Measurements from ENCODE around the gene ELMO2.

The ELMO2 gene

GRCh38 chr20:46343348-46343974, 63.0 kb downstream of the ELMO2 start:
- DNase-seq, result no peak
- Mint-ChIP-seq H3K27ac (no peak overlapping the region), H3K4me3 (peak overlapping the region; percentile 21), H3K9me3 (no peaks in the 10 kb centered on the region), H3K4me1 (ENCODE audit: low read depth) (peaks cover 21% of the 10 kb centered on the region), H3K27me3 (peaks cover 32% of the 10 kb centered on the region), H3K36me3 (ENCODE audit: low read depth) (peaks cover 18% of the 10 kb centered on the region)

DNA sequence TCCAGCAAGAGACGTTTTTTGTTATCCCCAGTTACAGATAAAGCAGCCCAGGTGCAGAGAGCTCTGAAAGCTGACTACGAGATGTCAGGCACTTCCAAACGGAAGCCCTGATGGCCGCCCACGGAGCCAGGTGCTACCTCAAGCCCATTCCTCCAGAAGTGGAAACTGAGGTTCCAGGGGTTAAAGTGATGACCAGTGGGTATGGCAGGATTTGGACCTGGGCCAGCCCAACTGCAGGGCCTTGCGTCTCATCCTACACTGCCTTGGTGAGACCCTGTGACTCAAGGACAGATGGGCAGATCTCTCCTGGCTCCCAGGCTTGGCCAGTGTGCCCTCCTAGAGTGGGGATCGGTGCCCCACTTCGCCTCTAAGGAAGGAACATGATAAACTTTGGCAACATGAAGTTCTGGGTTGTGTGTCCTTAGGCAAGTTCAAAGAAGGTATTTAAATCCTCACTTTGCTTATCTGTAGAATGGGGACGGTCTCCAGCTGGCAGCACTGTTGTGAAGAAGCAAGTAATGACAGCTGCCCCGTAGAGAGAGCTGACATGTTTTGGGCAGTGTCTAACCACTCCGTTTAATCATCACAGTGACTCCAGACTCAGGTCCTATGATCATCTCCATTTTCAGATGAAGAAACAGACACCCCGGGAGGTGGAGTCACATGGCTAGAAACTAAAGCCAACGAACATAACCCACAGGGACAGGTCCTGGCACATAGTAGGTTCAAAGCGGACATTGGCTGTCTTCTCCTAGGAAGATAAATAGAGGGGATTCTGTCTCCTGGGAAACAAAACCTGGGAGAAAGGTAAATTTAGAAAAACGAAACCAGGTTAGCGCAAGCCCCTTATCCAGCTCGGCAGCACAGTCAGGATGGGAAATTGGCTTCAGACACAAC, 63.7 kb downstream of the ELMO2 start:
- H3K4me3 Mint-ChIP-seq, result peak overlapping the region; percentile 21
- H3K27me3 Mint-ChIP-seq, result peaks cover 35% of the 10 kb centered on the region
- H3K4me1 Mint-ChIP-seq (ENCODE audit: low read depth), result peaks cover 21% of the 10 kb centered on the region
- no peaks in the 10 kb centered on the region for H3K9me3 Mint-ChIP-seq
- peaks cover 15% of the 10 kb centered on the region for H3K36me3 Mint-ChIP-seq (ENCODE audit: low read depth)
- no peak for DNase-seq
- H3K27ac Mint-ChIP-seq, result no peak overlapping the region

- H3K4me3 Mint-ChIP-seq, result no peak overlapping the region
- H3K9me3 Mint-ChIP-seq, result no peaks in the 10 kb centered on the region
- peaks cover 8% of the 10 kb centered on the region for H3K36me3 Mint-ChIP-seq (ENCODE audit: low read depth)
- no peak for DNase-seq
- peaks cover 42% of the 10 kb centered on the region for H3K27me3 Mint-ChIP-seq
- peaks cover 18% of the 10 kb centered on the region for H3K4me1 Mint-ChIP-seq (ENCODE audit: low read depth)
- no peak overlapping the region for H3K27ac Mint-ChIP-seq
These were observed 64.4 kb downstream of the ELMO2 start for GRCh38 chr20:46342010-46342378.

DNA sequence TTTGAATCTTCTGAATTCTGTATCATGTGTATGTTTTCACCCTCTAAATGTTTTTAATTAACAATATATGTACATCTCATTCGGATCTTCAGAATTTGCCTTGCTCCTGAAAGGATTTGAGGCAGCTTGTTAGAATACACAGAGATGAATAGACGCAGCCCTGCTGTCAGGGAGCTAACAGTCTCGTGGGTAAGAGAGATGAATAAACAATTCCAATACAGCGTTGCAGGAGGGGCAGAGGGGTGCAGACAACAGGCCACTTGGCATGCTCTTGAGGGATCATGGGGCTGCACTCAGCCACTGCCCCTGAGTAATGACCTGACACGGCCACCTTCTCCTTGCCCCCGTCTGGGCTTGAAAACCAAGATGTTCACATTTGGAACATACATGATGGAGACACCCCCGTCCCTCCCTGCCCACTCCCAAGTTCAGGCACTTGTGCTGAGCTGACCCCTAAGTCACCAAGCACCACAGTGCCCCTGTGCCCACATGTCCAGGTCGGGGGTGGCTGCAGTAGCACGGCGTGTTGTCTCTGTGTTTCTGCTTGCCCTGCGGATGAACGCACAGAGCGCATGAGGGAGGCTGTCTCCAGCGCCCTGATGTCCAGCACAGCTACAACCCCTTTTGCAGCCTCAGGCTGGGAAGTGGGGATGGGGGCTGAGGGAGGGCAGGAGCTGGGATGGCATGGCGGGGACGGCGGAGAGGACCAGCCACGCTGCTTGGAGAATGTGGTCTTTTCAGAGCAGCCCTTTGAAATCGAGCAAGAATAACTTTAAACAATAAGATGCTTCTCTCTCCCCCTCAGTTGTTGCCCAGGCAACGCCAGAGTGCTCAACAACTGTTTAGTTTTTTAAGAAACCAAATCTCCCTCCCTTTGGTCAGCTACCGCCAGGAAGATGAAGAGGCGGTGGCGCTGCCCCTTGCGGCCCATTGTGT, 65.1 kb downstream of the ELMO2 start:
- Mint-ChIP-seq H3K4me3 (no peak overlapping the region), H3K4me1 (ENCODE audit: low read depth) (peaks cover 16% of the 10 kb centered on the region), H3K9me3 (no peaks in the 10 kb centered on the region), H3K36me3 (ENCODE audit: low read depth) (peaks cover 5% of the 10 kb centered on the region), H3K27me3 (peaks cover 45% of the 10 kb centered on the region), H3K27ac (no peak overlapping the region)
- no peak for DNase-seq

- H3K27me3 Mint-ChIP-seq, result peaks cover 63% of the 10 kb centered on the region
These were observed 67.4 kb downstream of the ELMO2 start for GRCh38 chr20:46339037-46339436.

GRCh38 chr20:46336735-46337134, 69.7 kb downstream of the ELMO2 start:
- H3K9me3 Mint-ChIP-seq, result no peaks in the 10 kb centered on the region
- H3K27me3 Mint-ChIP-seq, result peaks cover 68% of the 10 kb centered on the region
- no peaks in the 10 kb centered on the region for H3K36me3 Mint-ChIP-seq (ENCODE audit: low read depth)
- no peaks in the 10 kb centered on the region for H3K4me1 Mint-ChIP-seq (ENCODE audit: low read depth)
- H3K27ac Mint-ChIP-seq, result no peak overlapping the region
- DNase-seq, result no peak
- H3K4me3 Mint-ChIP-seq, result no peak overlapping the region

More at GRCh38 chr20:46339037-46339436, 67.4 kb downstream of the ELMO2 start:
- Mint-ChIP-seq H3K4me3 (no peak overlapping the region), H3K27ac (no peak overlapping the region), H3K4me1 (ENCODE audit: low read depth) (peaks cover 16% of the 10 kb centered on the region), H3K9me3 (no peaks in the 10 kb centered on the region), H3K36me3 (ENCODE audit: low read depth) (no peaks in the 10 kb centered on the region)
- DNase-seq, result no peak

- no peak overlapping the region for H3K4me3 Mint-ChIP-seq
- no peaks in the 10 kb centered on the region for H3K4me1 Mint-ChIP-seq (ENCODE audit: low read depth)
- peaks cover 68% of the 10 kb centered on the region for H3K27me3 Mint-ChIP-seq
- no peak overlapping the region for H3K27ac Mint-ChIP-seq
- H3K36me3 Mint-ChIP-seq (ENCODE audit: low read depth), result no peaks in the 10 kb centered on the region
- DNase-seq, result no peak
- no peaks in the 10 kb centered on the region for H3K9me3 Mint-ChIP-seq
These were observed 72.0 kb downstream of the ELMO2 start for GRCh38 chr20:46334303-46334904.

DNA sequence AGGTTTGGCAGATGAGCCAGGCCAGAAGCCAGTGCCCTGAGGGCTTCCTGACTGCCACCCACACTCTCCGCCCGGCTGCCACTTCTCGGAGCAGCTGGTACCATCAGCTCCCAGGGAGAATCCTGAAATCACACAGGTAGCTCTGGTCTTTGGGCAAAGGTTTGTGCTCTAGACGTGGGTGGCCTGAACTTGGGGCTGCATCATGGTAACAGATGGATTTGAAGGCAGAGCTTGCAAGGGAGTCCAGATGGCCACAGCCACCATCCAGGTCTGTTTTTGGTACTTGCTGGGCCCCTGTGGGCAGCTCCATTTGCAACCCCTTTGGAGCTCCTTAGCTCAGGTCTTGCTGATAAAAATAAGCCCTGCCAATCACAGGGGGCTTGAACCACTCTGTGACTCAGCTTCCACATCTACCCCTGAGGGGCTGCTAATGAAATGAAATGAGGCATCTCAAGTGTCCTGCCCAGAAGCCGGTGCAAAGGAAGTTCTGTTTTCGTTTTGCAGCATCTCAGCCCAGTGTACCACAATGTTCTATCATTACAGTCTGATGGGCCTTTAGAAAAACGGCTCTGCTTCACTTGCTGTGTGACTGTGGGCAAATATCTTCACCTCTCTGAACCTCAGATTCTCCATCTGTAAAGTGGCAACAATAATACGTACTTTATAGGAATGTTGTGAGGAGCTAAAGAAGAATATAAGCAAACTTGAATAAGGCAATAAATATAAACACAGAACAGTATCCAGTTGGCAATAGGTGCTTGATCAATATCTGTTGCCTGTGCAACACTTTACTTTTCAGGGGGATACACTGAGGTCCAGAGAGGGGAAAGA, 73.0 kb downstream of the ELMO2 start:
- no peak overlapping the region for H3K4me3 Mint-ChIP-seq
- H3K36me3 Mint-ChIP-seq (ENCODE audit: low read depth), result no peaks in the 10 kb centered on the region
- H3K9me3 Mint-ChIP-seq, result no peaks in the 10 kb centered on the region
- no peak for DNase-seq
- H3K4me1 Mint-ChIP-seq (ENCODE audit: low read depth), result no peaks in the 10 kb centered on the region
- H3K27ac Mint-ChIP-seq, result no peak overlapping the region
- H3K27me3 Mint-ChIP-seq, result peaks cover 62% of the 10 kb centered on the region

- Mint-ChIP-seq H3K36me3 (ENCODE audit: low read depth) (no peaks in the 10 kb centered on the region), H3K27me3 (peaks cover 57% of the 10 kb centered on the region), H3K9me3 (no peaks in the 10 kb centered on the region), H3K4me3 (no peak overlapping the region), H3K27ac (no peak overlapping the region), H3K4me1 (ENCODE audit: low read depth) (no peaks in the 10 kb centered on the region)
- no peak for DNase-seq
These were observed 73.8 kb downstream of the ELMO2 start for GRCh38 chr20:46332373-46333160.

DNA sequence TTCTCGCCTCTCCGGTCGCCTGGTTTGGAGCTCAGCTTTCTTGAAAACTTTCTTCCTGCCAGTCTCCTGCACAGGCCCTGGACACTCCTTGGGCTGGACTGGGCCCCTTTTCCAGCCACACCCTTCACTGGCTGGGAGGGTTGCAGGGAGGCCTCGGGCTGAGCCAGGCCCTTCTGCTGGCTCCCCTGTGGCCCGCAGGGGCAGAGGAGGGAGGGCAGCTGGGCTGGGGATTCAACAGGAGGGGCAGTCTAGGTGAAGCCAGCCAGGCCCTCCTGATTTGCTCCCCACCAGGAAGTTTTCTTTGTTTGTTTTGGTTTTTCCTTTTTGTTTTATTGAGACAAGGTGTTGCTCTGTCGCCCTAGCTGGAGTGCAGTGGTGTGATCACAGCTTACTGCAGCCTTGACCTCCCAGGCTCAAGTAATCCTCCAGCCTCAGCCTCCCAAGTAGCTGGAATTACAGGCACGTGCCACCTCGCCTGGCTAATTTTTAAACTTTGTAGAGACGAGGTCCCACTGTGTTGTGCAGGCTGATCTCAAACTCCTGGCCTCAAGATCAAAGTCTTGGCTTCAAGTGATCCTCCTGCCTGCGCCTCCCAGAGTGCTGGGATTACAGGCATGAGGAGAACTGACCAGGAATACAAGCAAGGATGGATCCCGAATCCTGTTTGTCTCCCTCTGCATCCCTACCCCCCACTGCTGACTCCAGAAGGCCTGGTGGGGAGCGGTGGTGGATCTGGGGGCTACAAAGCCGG, 74.6 kb downstream of the ELMO2 start:
- no peak overlapping the region for H3K4me3 Mint-ChIP-seq

GRCh38 chr20:46330831-46331371, 75.5 kb downstream of the ELMO2 start:
- Mint-ChIP-seq H3K4me1 (ENCODE audit: low read depth) (no peaks in the 10 kb centered on the region), H3K9me3 (no peaks in the 10 kb centered on the region), H3K27ac (no peak overlapping the region), H3K27me3 (peaks cover 45% of the 10 kb centered on the region), H3K36me3 (ENCODE audit: low read depth) (no peaks in the 10 kb centered on the region), H3K4me3 (no peak overlapping the region)
- DNase-seq, result no peak

More for the DNA sequence above, 74.6 kb downstream of the ELMO2 start:
- H3K27ac Mint-ChIP-seq, result no peak overlapping the region
- peaks cover 52% of the 10 kb centered on the region for H3K27me3 Mint-ChIP-seq
- no peak for DNase-seq
- no peaks in the 10 kb centered on the region for H3K4me1 Mint-ChIP-seq (ENCODE audit: low read depth)
- H3K36me3 Mint-ChIP-seq (ENCODE audit: low read depth), result no peaks in the 10 kb centered on the region
- H3K9me3 Mint-ChIP-seq, result no peaks in the 10 kb centered on the region

DNA sequence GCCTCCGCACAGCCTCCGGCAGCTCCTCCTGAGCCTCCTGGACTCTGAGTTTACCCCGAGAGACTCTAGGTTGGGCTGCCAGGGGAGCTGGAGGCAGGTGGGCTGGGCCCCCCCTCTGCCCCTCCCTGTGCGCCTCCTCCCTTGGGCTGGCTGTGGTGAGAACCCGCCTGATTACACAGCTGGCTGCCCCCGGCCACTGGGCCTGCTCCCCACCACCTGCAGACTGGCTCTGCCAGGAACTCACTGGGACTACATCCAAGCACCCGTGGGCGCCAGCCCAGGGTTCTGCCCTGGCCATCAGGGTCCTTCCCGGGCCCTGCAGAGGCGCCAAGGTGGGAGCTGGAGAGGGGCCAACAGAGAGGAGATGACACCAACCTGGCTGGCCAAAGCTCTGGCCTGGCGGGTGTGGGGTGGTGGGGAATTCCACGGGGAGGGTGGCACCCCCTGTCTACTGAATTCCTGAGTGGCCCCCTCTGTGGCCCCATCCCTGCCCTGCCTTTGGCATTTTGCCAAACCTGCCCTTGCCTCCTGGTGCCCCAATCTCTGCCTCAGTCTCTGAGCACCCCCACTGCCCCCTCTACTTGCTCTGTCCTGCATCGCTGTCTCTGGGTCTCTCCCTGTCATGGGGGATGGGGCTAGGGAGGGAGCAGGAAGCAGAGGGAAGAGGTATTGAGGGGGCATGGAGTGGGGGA, 76.2 kb downstream of the ELMO2 start:
- no peak overlapping the region for H3K4me3 Mint-ChIP-seq
- H3K4me1 Mint-ChIP-seq (ENCODE audit: low read depth), result no peaks in the 10 kb centered on the region
- no peaks in the 10 kb centered on the region for H3K36me3 Mint-ChIP-seq (ENCODE audit: low read depth)
- no peaks in the 10 kb centered on the region for H3K9me3 Mint-ChIP-seq
- no peak for DNase-seq
- H3K27me3 Mint-ChIP-seq, result peaks cover 40% of the 10 kb centered on the region
- no peak overlapping the region for H3K27ac Mint-ChIP-seq

Data from activated T-cell treated with anti-CD3 and anti-CD28 coated beads, Interleukin-2, amount 50 U/mL, for 24 hours (primary cell).